Right lobe of liver (tissue), 6 donors: Measurements from ENCODE around the gene CHN2. TPM values are rescaled to one million over a fixed set of nuclear protein-coding genes. Genes with fewer than 3 reads are reported as not detected.

Source experiments
- ATAC-seq, 4 donors: fragments of 200-7000 bp; cut with Tn5 transposase; one replicate each; pipeline ENCODE4 v1.9.1; 2020; ENCODE audit warnings: mild to moderate bottlenecking in 4 of 4, moderate library complexity in 4 of 4
- DNase-seq, 3 donors: peaks; one replicate each; pipeline ENCODE4 v3.0.0-alpha.2; 2020
- H3K27ac ChIP-seq, 3 donors: fragments of 200-600 bp; one replicate each; pipeline ENCODE4 v1.8.0; 2022
- H3K27me3 ChIP-seq, 2 donors: fragments of 200-600 bp; one replicate each; pipeline ENCODE4 v1.8.0; 2022
- H3K36me3 ChIP-seq, 4 donors: fragments of 200-600 bp; sonication (generic) in 1 of 4; one replicate each; pipeline versions ENCODE4 v1.5.1 to v1.8.0; 2017 to 2022; ENCODE audit warnings: control low read depth in 1 of 4
- H3K4me1 ChIP-seq, 4 donors: fragments of 200-600 bp; sonication (generic) in 1 of 4; one replicate each; pipeline versions ENCODE4 v1.5.1 to v1.8.0; 2017 to 2022; ENCODE audit warnings: control low read depth in 1 of 4
- H3K4me3 ChIP-seq, 3 donors: fragments of 200-600 bp; one replicate each; pipeline ENCODE4 v1.8.0; 2022
- H3K9me3 ChIP-seq, 4 donors: fragments of 200-600 bp; sonication (generic) in 1 of 4; one replicate each; pipeline versions ENCODE4 v1.5.1 to v1.8.0; 2017 to 2022; ENCODE audit warnings: control low read depth in 1 of 4
- CTCF ChIP-seq, 4 donors: fragments of 200-600 bp in 3 of 4; fragments of 450-650 bp in 1 of 4; IDR thresholded peaks; one replicate each; pipeline versions ENCODE4 v1.5.1 to v1.8.0; 2016 to 2022; ENCODE audit warnings: antibody characterized with exemption in 4 of 4, mild to moderate bottlenecking in 2 of 4
- POLR2A ChIP-seq: fragments of 450-650 bp; IDR thresholded peaks from one replicate; pipeline ENCODE4 v1.6.1; 2017; ENCODE audit warnings: antibody characterized with exemption, mild to moderate bottlenecking
- WGBS: methylation state at CpG from one replicate; pipeline ENCODE4 v1.1.6; 2018; ENCODE audit warnings: low coverage, low lambda C conversion rate; ENCODE audit not compliant: insufficient coverage; ENCODE audit errors: missing lambda C conversion rate; 5-methylcytosine and 5-hydroxymethylcytosine counted together
- intact Hi-C, 2 donors: fragments of 100-400 bp; cut with DNase I; formaldehyde crosslinking; loops; one replicate each; pipeline versions ENCODE4 v1.11.2 to v1.14.1; 2022
- total RNA-seq, 6 experiments: library from RNA; depleted of rRNA in 2 of 6; stranded (reverse); fragments of >200 nt in 2 of 6; fragmentation: NEBNext Ultra II Directional in 3 of 6; extraction: Animal tissue kit (Norgen Biotek cat#: 25700) in 3 of 6; gene quantifications; one replicate each; pipeline versions ENCODE4 v1.1.0 to v1.2.4, GENCODE V29; 2016 to 2023
- donor health status: DM: no; HTN: yes; CAD: no.
- donor health status: DM: no; HTN: no; CAD: no.
- donor health status: DM: no; HTN: no; CAD: no.
- donor health status: DM: no; HTN: yes; CAD: no.
- donor health status: DM: no; HTN: yes; CAD: no.

The CHN2 gene
- total RNA-seq, 6 experiments from 2014 or later: 20.1 to 57.7 (median 31.5) TPM

DNA sequence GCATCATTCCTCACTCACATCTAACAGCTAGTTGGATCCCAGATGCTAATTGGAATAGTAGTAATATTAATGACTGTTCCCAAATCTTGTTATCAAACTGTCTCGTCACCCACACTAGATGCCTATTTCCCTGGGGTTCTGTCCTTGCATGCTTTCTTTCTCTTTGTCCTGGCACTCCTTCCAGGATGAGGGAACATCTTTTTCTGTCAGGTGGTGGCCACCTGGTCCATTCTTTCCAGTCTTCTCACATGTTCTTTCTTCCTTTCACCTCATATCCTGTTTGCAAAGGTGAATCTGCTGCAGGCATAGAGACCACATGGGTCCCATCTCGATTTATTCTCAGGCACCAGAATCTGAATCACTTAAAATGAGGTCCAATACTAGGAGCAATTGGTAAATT, 126.0 kb downstream of the CHN2 start:
- H3K9me3 ChIP-seq: no peaks in the 10 kb centered on the region
- WGBS: 79% methylated on average over 2 of the region's 2 CpGs
- intact Hi-C loops: no loop called here
- no peak overlapping the region for H3K27ac ChIP-seq
- no peaks in the 10 kb centered on the region for H3K27me3 ChIP-seq
- DNase-seq (no peak), ATAC-seq (no peak)
- TF ChIP-seq CTCF (IDR thresholded peaks at IDR 0.05) (no peak), POLR2A (no peak)
- no peaks in the 10 kb centered on the region for H3K4me1 ChIP-seq
- peaks cover 0 to 3% (median 0%) of the 10 kb centered on the region in 4 donors for H3K36me3 ChIP-seq
- H3K4me3 ChIP-seq: no peak overlapping the region

- Histone ChIP-seq H3K4me1 (peaks cover 0 to 1% (median 0%) of the 10 kb centered on the region in 4 donors), H3K27ac (no peak overlapping the region), H3K4me3 (no peak overlapping the region), H3K36me3 (peaks cover 0 to 3% (median 0%) of the 10 kb centered on the region in 4 donors), H3K27me3 (no peaks in the 10 kb centered on the region), H3K9me3 (no peaks in the 10 kb centered on the region)
- no peak for DNase-seq
- TF ChIP-seq POLR2A (no peak), CTCF (IDR thresholded peaks at IDR 0.05) (no peak)
- intact Hi-C loops: no loop called here
- 83% methylated on average over 3 of the region's 3 CpGs for WGBS
- no peak for ATAC-seq
These were observed 127.6 kb downstream of the CHN2 start for GRCh38 chr7:29322023-29322712.

DNA sequence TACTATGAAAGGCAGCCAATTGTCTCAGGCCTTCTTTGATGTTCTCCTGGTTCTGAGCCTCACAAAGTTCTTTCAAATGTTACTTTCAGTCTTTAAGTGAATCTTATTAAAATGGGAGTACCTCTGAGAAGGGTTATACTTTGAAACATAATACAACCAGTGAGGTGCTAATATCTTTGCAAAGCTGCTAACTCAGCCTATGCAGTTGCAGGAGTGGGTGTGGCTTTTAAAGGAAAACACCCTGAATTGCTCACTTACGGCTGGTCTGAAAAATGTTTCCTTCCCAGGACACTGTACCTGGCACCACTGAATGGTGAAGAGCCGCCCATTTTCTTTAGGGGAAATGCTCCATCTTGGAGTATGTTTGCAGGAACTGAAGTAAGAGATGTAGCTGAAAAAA, 130.9 kb downstream of the CHN2 start:
- H3K36me3 ChIP-seq: no peaks in the 10 kb centered on the region
- 67% methylated on average over 2 of the region's 2 CpGs for WGBS
- no peaks in the 10 kb centered on the region for H3K27me3 ChIP-seq
- TF ChIP-seq POLR2A (no peak), CTCF (IDR thresholded peaks at IDR 0.05) (no peak)
- intact Hi-C loops: no loop called here
- no peak overlapping the region for H3K4me3 ChIP-seq
- H3K27ac ChIP-seq: no peak overlapping the region
- DNase-seq: no peak
- H3K9me3 ChIP-seq: no peaks in the 10 kb centered on the region
- H3K4me1 ChIP-seq: peaks cover 0 to 27% (median 8%) of the 10 kb centered on the region in 4 donors
- no peak for ATAC-seq

GRCh38 chr7:29326864-29327263, 132.3 kb downstream of the CHN2 start:
- Histone ChIP-seq H3K4me1 (peaks cover 0 to 31% (median 8%) of the 10 kb centered on the region in 4 donors), H3K9me3 (no peaks in the 10 kb centered on the region), H3K36me3 (no peaks in the 10 kb centered on the region), H3K4me3 (no peak overlapping the region), H3K27me3 (no peaks in the 10 kb centered on the region), H3K27ac (no peak overlapping the region)
- intact Hi-C loops: no loop called here
- TF ChIP-seq POLR2A (no peak), CTCF (IDR thresholded peaks at IDR 0.05) (no peak)
- 100% methylated on average over 1 of the region's 1 CpG for WGBS
- DNase-seq (no peak), ATAC-seq (no peak)
